Measurements from ENCODE around the gene MACROD2.

Gene MACROD2

DNA sequence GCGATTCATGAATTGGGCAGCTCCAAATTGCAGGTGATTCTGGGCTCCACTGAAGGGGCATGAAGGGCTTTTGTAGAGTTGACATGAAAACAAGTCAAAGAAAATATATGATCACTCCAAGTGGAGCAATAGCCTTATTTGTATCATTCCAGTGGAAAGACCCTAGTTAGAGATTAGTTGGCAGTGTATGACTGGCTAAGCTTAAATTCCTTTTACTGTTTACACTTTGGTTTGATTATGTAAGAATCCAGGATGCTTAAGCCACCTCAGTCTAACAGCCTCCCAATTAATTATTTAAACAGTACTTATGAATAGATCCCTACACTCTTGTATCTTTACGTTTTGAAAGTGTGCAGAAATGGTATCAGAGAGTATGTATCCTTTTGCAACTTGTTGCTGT, 1865.5 kb downstream of the MACROD2 start:
- DNase-seq: no peak

DNA sequence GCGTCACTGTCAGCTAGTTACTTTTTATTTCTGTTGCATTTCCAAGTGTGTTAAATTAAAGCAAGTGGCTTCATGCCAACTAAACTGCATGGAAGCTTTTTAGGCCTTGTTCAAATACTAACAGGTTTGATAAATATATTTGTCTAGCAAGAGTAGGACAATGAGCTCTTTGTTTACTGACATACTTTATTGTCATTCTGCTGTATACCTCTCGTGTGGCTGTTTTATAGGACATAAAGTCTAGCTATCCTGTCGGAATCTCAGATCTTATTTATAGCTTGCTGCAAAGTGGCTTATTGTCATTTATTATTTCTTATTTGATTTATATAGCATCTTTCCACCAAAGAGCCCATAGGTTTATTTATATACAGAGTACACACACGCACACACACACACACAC, 1866.9 kb downstream of the MACROD2 start:
- DNase-seq: no peak

DNA sequence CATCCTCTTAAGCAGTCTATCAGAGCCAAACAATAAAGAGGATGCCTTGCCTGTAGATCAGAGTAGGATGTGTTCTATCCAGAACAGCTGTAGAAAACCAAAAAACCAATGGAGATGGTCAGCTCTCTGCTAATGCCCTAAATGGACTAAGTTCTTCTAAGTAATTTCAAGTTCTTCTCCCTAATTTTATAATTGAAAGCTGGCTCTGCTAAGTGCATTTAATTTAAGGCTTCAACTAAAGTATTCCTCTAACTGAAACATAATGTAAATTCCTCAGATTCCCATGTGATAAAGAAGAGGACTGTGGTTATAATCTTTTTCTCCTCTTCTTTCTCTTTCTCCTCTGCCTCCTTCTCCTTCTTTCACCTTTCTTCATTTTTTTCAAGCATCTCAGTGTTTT, 1868.4 kb downstream of the MACROD2 start:
- DNase-seq: no peak

DNA sequence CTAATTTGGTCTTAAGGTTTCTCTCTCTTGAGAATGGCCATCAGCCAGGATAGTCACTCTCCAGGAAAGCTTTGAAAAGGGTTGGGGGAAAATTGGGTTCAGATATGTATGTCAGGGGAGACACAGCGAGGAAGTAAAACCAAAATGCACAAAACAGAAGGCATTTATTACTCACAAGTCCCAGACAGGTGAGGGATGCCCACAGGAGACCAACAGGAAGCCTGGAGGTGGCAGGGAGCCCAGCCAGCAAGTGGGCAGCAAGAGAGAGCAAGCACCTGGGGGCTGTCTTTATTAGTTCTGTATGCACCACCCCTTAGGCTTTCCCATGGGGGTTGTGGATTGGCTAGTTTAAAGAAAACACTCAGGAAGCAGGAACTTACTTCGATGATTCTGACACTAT, 1870.2 kb downstream of the MACROD2 start:
- no peak for DNase-seq

DNA sequence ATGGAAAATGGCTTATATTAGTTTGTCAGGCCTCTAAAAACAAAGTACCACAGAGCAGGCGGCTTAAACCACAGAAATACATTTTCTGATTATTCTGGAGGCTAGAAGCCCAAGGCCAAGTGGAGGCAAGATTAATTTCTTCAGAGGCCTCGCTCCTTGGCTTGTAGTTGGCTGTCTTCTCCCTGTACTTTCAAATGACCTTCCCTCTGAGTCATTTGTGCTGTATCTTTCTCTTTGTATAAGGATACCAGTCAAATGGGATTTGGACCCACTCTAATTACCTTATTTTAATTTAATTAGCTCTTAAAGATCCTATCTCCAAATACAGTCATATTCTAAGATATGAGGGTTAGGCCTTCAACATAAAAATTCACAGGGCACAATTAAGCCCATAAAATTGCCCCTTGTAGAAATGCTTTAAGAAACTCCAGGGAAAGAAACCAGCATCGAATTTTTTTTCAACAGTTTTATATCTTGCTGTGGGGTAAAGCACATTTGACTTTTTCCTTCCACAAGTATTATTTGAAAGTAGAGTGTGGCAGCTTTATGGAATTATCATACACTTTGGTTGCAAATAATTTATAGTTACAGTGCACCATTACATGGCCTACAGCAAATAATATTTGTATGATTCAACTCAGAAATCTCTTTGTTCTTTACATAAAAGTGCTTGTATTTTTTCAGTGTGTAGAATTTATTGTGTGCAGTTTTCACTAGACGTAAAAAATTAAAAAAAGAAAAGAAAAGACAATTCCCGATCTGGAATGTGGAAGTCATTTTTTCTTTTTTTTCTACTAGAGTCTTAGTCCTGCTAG, 1871.8 kb downstream of the MACROD2 start:
- no peak for DNase-seq

DNA sequence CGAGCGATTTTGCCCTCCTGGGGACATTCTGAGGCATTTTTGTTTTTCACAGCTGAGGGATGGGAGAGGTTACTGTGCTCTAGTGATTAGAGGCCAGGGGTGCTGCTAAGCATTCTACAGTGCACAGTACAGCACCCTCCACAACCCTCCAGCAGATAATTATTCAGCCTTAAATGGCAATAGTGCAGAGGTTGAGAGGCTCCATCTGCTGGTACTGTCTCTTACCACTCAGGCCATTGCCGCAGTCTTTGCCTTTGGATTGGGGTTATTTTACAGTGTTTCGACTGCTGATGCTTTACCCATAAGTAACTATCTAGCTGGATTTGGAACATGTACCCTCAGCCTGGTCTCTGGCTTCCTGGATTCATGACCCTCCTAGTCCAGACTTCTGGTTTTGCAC, 1872.6 kb downstream of the MACROD2 start:
- DNase-seq: no peak

DNA sequence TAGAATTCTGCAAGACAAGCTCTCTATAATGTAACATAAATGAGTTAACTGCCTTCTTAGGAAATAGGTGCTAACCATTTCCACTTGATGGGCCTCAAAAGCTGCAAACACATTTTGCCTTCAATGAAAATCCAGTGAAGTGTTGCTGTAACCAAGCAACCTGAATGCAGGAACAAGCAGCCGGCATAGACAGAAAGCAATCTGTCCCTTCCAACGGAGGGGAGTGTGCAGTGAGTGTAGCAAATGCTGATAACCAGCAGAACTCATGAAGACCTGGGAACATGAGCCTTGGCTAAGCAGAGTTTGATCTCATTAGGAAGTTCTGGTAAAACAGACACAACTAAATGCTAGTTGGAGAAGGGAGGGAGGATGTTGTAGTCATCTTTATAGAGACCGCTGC, 1880.1 kb downstream of the MACROD2 start:
- no peak for DNase-seq

DNA sequence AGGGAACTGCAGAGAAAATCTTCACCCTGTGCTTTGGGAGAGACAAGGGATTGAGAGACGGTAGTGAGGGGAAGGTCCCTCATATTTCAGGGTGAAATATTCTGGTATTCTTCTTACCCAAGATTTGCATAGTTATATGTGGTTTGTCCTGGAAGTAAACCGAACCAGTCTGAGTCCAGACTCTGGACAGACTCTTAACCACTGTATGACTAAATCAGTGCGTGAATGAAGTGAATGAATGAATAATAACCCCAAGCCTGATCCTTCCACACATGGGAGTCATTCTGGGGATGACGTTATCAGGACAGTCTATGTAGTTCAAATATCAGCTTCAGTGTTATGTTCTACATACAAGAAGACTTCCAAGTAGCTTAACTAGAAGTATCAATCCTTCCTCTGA, 1887.2 kb downstream of the MACROD2 start:
- no peak for DNase-seq

DNA sequence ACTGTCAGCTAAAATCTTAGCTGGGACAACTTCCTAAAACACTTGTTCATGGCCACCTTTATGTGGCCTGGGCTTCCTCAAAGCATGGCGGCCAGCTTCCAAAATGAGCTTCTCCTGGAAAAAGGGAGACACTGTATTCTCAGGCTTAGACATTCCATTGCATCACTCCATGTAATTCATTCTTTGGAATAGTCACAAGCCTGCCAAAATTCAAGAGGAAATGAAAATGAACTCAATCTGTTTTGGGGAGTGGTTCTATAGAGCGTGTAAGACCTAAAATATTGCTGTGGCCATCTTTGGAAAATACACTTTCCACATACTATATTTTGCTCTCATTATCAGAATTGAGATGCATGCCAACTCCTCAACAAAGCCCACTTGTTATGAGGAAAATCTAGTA, 1890.9 kb downstream of the MACROD2 start:
- DNase-seq: no peak

DNA sequence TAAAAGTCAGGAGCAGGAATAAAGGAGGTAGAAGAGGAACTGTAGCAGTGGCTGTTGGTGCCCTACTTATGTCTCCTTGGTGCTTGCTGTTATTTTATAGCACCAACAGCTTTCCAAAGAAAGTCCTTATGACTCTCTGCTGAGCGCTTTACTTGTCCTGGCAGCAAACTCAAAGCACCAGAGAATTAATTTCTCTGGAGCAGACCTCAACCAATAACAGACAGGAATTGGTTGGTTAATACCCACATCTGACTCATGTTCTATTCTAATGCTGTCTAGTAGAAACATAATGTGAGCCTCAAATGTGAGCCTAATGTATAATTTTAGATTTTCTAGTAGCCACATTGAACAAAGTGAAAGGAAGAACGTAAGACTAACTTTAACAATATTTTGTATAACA, 1892.1 kb downstream of the MACROD2 start:
- DNase-seq: no peak

DNA sequence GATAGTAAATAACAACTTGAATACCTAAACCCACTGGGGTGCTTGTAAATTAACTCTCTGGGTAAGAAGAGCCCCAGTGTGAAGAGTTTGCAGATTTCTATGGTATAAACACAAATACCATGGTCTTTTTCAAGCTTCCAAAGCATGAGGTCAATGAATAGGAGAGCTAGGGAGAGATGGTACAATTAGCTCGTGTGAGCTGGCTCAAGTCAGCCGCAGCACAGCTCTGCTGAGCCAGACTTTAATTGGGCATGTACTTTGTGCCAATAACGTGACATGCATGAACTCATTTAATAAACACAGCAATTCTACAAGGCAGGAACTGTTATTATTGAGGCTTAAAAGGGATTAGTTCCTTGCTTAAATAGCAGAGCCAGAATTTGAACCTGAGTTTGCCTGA, 1893.7 kb downstream of the MACROD2 start:
- DNase-seq: no peak

DNA sequence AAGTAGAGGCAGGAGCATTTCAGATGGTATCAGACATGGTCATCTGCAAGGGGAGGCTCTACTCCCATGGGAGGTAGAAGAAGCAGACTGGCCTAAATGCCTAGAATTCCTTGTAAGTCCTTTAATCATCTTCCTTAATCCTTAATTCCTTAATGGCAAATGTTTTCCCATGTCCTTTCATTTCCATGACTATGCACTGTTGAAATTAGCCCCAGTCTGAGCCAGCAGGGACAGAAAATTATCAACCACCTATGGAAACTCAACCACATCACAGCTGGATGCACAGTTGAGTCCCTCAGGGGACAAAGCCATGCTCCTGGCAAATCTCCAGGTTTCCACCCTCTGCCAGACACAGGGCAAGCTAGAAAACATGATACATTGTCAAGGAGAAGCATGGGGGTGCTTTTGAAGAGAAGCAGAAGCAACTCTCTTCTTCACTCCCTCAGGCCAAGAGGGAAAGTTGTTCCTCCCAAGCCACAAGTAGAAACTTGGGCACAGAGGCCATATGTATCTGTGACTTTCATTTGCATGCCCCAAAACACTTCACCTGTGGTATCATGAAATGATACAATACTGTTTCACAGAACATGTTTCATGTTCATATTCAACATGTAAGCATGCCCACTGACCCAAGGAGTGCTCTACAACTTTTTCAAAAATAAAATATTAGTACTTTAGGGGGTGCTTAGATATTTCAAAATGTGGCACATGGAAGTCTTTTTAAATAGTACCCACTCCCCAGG, 1894.4 kb downstream of the MACROD2 start:
- DNase-seq: no peak

DNA sequence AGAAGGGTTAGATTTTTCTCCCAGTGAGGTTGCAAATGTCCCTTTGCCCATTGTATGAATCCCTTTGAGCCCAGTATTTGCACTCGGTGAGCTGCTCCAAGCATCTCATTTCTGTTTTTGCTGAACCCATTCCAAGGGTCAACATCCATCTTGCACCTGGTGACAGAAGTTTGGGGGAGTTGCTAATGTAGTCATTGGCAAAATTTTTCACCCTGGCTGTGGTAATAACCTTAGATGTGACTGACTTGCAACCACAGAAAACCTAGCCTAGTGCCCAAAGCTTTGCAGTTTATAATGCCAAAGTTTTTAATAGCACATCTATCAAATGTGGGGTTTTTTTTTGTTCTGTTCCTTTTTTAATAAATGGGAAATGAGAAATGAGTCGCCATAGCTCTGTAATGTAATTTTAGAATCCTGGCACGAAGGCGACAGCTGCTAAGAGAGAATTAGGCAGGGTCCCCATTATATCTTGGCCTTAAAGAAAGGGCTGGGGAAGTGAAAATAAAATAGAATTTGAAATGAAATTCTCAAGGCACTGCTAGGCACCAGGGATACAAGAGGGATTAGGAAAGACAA, 1895.2 kb downstream of the MACROD2 start:
- DNase-seq: no peak

DNA sequence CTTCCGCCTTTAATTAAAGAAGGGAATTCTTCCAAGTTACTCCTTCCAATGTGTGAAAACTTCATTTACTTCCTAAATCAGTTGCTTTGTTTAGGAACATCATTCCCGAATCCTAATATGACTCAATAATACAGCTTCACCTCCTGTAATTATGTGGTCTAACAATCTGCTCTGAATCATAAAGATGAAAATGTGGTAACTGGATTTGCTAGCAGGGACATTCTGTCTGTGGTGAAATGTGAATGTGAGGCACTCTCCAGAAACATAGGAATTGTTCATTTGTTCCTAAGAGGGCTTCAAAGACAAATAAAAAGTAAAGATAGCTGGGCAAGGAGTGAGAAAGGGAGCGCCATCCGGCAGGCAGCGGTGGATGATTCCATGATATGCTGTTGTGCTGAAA, 1899.8 kb downstream of the MACROD2 start:
- DNase-seq: no peak

DNA sequence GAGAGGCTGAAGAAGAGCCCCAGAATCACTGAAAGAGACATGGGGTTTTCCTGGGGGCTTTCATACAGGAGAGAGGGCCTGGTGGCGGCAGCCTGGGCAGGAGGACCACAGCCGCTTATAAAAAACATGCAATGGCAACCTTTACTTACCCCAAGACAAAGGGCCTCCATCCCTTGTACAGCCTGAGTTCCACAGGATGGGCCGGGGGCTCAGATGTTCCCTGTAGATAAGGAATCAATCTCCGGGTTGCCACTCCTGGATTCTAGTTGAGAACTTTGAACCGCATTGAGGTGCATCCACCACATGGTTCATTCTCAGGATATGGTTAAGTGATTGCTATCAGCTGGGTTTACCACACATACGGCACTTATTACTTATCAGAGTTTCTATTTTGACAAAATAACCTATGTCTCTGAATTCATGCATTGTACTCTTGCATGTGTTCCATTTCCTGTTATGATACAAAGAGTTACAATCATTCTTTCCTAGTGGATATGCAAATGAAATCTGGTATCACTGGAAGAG, 1900.3 kb downstream of the MACROD2 start:
- DNase-seq: no peak

DNA sequence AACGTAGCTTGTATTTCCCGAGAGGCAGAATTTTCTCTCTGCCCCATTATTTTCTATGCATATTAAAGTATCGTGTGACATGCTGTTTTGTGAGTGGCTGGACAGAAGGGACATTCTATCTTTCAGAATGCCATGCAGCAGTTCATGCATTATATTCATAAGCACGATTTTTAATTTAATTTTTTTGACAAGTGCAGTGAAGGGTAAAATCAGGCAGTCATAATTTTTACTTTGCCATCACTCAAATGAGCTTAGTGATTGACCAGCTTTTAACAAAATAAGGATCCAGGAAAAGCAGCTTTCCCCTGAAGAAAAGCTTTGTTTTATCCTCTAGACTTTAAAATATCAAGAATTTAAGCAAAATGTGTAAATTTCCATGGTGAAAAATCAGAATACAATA, 1904.7 kb downstream of the MACROD2 start:
- DNase-seq: no peak

DNA sequence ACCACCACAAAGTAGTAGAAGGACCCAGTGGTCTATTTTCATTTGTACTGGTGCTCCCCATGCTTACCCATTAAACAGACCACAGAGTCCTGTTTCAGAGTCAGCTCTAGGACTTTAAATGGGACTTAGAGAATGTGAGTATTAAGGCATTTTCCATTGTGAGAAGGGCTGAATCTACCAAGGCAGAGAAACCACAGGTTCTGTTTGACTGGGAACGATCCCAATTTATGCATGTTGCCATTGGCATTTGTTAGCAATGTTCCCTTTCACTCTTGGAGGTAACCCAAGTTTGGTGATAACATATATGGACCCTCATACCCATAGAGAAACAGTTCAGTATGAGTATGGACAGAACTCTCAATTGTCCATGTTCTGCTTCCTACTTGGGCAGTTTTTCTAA, 1905.1 kb downstream of the MACROD2 start:
- no peak for DNase-seq

DNA sequence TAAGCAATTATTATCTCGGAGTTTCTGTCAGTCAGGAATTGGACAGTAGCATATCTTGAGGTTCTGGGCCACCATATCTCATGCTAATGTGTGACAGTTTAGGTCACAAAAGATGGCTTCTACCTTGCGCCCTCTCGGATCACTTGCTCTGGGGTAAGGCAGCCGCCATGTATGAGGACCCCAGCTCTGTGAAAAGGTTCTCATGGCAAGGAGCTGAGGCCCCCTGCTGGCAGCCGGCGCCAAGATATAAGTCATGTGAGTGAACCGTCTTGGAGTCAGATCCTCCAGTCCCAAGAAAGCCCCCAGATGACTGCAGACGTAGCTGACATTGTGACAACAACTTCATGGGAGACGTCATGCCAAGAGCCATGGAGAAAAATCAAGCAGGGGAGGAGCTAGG, 1907.2 kb downstream of the MACROD2 start:
- DNase-seq: no peak

DNA sequence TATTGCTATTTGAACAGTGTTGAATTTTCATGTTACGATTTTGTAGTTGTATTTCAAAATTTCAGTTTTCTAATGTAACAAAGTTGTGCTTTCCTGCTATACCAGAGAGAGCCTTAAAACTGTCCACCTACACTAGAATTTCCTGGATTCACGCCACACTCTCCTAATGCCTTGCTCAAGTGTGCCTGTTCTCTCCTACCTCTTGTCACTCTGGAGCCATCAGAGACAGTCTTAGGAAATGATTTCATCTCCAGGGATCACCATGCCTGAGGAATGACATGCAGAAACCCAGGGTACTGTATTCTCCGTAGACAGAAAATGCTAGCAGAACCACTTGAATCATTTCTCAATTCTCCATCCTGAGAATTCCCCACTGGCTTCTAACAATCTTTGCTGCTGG, 1910.3 kb downstream of the MACROD2 start:
- DNase-seq: no peak

DNA sequence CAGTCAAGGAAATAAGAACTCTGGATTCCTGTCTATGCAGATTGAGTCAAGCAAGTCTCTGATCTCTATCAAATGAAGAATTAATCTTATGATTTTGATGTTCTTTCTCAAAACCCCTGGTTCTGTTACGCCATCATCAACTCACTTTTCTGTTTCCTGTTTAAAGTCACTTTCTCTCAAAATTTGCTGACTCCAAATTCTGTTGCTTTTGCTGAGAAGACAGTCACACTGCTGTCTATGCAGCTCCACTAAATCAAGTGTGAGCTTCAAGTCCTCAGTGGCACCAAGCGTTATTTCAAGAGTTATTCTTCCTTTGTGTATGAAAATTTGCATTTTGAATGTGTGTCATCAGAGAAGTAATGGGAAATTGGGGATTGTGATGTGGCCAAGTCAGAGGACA, 1914.7 kb downstream of the MACROD2 start:
- DNase-seq: no peak

DNA sequence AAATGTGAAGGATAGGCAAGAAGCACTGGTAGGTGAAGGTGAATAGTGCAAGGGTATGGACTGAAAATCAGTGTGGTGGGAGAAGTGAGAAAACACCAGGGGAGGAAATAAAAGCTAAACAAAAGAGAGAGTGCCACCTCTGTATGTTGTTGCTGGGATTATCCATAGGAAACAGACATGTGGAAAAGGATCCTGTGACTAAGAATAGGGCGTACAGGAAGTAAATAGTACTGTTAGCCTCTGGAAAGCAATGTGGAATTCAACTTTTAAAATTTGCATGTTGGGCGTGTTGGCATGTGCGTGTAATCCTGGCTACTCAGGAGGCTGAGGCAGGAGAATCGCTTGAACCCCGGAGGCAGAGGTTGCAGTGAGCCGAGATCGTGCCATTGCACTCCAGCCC, 1916.3 kb downstream of the MACROD2 start:
- no peak for DNase-seq

DNA sequence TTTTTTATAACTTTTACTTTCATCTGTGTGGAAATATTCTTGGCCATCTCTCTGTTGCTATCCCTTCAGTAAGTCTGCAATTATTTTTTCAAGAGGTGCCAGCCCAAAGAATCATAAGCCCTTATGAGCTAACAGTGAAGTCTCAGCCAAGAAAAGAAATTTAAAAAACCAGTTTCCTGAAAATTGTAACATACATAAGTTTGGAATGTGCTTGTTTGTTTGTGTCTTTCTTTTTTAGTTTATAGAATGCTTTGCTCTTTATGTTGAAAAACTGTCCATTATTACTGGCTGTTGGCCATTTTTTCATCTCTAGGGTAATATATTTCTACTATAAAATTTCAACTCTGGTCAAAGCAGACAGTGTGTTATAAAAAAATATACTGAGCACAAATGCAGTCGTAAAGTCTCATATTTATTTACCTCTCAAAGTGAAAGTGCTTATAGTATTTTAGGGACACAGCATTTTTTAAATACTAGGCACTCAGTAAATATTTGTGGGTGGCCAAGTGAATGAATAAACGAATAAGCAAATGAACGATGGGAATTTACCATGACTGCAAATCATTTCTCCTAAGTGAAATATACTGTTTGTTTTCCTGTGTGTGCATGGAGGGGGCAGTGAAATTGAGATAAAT, 1918.2 kb downstream of the MACROD2 start:
- DNase-seq: no peak

DNA sequence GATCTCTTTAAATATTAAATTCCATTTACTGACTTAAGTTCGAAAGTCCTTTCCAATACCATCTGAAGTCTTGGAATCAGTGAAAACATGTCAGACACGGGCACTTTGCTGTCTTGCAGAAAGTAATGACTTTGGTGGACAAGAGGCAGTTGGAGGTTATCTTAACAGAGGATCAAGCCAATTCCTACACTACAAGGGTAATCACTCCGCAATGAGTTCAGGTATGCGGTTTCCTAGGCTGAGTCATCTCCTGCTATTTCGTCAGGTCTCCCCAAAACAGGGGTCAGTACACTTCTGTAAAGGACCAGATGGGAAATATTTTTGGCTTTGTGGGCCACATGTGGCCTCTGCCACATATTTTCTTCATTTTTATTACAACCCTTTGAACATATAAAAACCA, 1921.3 kb downstream of the MACROD2 start:
- DNase-seq: no peak

DNA sequence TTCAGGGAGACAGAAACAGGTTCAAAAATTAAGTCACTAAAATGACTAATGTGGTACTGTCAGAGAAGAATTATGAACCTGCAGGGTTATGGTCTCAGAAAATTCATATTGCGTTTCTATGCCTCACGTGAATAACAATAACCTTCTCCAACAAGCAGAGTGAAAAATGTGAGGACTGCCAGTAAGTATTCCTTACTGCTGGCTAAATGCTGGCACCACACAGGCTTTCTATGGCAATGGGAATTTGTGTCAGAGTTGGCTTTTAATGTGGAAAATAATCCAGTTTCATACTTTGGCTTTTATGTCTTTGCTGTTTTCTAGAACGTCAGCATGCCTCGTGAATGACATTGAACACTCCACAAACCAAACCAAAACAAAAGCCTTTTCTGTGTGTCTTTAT, 1922.0 kb downstream of the MACROD2 start:
- no peak for DNase-seq

All from stimulated activated CD4-positive, alpha-beta T cell treated with anti-CD3 and anti-CD28 coated beads, Interleukin-12 subunit alpha, Interleukin-12 subunit beta, amount 100 ng/mL, for 4 hours (primary cell).